Colonic mucosa (tissue), 4 donors: ENCODE data around the gene EDDM3A. TPM values are rescaled to one million over a fixed set of nuclear protein-coding genes. Genes with fewer than 3 reads are reported as not detected.

Experiments used
- DNase-seq: peaks from one replicate; pipeline ENCODE4 v3.0.0-alpha.2; 2020
- H3K27ac ChIP-seq: fragments of 200-600 bp; one replicate; pipeline ENCODE4 v1.8.0; 2021
- H3K27me3 ChIP-seq: fragments of 200-600 bp; one replicate; pipeline ENCODE4 v1.8.0; 2021
- H3K36me3 ChIP-seq: fragments of 200-600 bp; one replicate; pipeline ENCODE4 v1.8.0; 2021
- H3K4me1 ChIP-seq: fragments of 200-600 bp; one replicate; pipeline ENCODE4 v1.8.0; 2021; ENCODE audit warnings: mild to moderate bottlenecking
- H3K4me3 ChIP-seq: fragments of 200-600 bp; one replicate; pipeline ENCODE4 v1.8.0; 2021
- H3K9ac ChIP-seq, 2 donors: one replicate each; pipeline ENCODE4 v1.7.0; 2013; ENCODE audit warnings: control low read depth in 2 of 2, low read depth in 2 of 2, low read length in 2 of 2
- H3K9me3 ChIP-seq: fragments of 200-600 bp; one replicate; pipeline ENCODE4 v1.8.0; 2021
- intact Hi-C: fragments of 100-400 bp; cut with DNase I; formaldehyde crosslinking; loops from one replicate; pipeline ENCODE4 v1.14.1; 2022
- total RNA-seq, 2 donors: library from RNA; stranded (reverse); fragmentation: NEBNext Ultra II Directional in 1 of 2; extraction: Animal tissue kit (Norgen Biotek cat#: 25700) in 1 of 2; gene quantifications; one replicate each; pipeline ENCODE4 v1.2.1, GENCODE V29; 2021
- TF ChIP-seq, protein P1 (sequence below): fragments of 200-600 bp; IDR thresholded peaks from one replicate; pipeline ENCODE4 v1.8.0; 2022; ENCODE audit warnings: antibody characterized with exemption, mild to moderate bottlenecking
- donor health status: healthy.
- donor health status: DM: no; HTN: no; CAD: no.
- donor health status: DM: no; HTN: no; CAD: no.

Gene EDDM3A
- total RNA-seq, 2 donors from 2014 or later: not detected

DNA sequence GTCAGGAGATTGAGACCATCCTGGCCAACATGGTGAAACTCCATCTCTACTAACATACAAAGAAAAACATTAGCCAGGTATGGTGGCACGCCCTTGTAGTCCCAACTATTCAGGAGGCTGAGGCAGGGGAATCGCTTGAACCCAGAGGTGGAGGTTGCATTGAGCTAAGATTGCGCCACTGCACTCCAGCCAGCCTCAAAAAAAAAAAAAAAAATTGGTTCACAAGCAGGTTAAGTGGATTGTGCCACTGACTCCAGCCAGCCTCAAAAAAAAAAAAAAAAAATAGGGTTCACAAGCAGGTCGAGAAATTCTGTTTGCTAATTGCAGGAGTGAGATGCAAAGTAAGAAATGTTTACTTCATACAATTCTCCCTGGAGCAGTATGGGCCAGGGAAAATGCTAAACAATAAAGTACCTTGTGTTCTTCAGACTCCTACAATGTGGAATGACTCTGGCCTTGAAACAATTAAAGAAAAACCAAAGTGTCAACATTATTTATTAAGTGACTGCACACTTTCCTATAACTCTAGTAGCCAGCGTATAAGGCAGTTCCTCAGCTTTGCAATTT lies 28.7 kb downstream of the EDDM3A start:
- Histone ChIP-seq H3K4me1 (no peaks in the 10 kb centered on the region), H3K27ac (no peak overlapping the region), H3K9me3 (no peaks in the 10 kb centered on the region), H3K27me3 (no peaks in the 10 kb centered on the region), H3K36me3 (no peaks in the 10 kb centered on the region), H3K4me3 (no peak overlapping the region), H3K9ac (no peak overlapping the region)
- intact Hi-C loops: no loop called here
- TF ChIP-seq, protein P1, sequence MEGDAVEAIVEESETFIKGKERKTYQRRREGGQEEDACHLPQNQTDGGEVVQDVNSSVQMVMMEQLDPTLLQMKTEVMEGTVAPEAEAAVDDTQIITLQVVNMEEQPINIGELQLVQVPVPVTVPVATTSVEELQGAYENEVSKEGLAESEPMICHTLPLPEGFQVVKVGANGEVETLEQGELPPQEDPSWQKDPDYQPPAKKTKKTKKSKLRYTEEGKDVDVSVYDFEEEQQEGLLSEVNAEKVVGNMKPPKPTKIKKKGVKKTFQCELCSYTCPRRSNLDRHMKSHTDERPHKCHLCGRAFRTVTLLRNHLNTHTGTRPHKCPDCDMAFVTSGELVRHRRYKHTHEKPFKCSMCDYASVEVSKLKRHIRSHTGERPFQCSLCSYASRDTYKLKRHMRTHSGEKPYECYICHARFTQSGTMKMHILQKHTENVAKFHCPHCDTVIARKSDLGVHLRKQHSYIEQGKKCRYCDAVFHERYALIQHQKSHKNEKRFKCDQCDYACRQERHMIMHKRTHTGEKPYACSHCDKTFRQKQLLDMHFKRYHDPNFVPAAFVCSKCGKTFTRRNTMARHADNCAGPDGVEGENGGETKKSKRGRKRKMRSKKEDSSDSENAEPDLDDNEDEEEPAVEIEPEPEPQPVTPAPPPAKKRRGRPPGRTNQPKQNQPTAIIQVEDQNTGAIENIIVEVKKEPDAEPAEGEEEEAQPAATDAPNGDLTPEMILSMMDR: no peak
- DNase-seq: no peak

DNA sequence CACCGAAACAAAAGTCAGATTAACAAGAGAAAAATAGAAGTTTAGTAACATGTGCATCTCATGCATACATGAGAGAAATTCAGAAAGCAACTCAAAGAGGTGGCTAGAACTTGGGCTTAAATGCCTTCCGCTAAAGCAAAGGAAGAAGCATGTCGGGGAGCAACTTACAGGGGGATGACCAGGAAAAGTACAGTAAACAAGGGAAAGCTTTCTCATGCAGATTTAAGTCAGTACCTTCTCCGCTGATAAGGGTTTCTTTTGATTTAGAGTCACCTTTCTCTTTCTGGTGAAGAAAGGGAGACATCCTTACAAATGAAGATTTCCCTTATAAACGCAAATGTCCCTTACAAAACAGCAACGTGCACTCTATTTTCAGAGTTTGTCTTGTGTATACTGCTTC lies 29.4 kb downstream of the EDDM3A start:
- Histone ChIP-seq H3K36me3 (no peaks in the 10 kb centered on the region), H3K9me3 (no peaks in the 10 kb centered on the region), H3K27me3 (no peaks in the 10 kb centered on the region), H3K4me3 (no peak overlapping the region), H3K4me1 (no peaks in the 10 kb centered on the region), H3K27ac (no peak overlapping the region), H3K9ac (no peak overlapping the region)
- intact Hi-C loops: no loop called here
- no peak for DNase-seq
- TF ChIP-seq, protein P1: no peak

DNA sequence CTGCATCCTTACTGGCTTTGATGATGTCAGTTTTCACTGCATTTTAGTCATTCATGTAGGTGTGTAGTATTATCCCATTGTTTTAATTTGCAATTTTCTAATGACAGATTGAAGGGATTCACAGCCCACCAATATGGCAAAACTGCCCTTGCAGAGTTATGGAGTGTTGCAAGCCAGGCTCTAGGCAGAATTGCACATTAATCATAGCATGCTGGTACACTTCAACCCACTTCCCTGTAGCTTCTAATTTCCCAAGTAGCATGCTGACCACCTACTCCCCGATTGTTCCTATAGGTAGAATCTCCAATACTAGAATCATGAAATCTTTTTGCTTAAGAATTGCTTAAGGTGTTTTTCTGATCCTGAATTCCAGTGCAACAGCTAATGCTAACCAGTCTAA lies 30.2 kb downstream of the EDDM3A start:
- no peak overlapping the region for H3K27ac ChIP-seq
- H3K4me3 ChIP-seq: no peak overlapping the region
- H3K9ac ChIP-seq: no peak overlapping the region
- no peaks in the 10 kb centered on the region for H3K27me3 ChIP-seq
- no peaks in the 10 kb centered on the region for H3K4me1 ChIP-seq
- no peaks in the 10 kb centered on the region for H3K36me3 ChIP-seq
- TF ChIP-seq, protein P1: no peak
- intact Hi-C loops: no loop called here
- no peaks in the 10 kb centered on the region for H3K9me3 ChIP-seq
- DNase-seq: no peak

DNA sequence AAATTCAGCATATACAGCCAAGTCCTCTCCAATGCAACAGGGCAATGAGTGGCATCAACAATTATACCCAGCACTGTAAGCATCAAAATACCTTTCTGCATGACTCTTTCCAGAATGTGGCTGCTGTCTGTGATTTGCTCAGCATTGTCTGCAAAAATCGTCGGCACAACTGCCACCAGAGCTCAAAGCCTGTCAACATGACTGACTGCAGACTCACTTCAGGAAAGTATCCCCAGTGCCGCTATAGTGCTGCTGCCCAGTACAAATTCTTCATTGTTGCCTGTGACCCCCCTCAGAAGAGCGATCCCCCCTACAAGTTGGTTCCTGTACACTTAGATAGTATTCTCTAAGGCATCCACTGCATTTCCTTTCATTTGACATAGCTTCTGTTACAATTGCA lies 36.1 kb downstream of the EDDM3A start:
- Histone ChIP-seq H3K9me3 (no peaks in the 10 kb centered on the region), H3K4me3 (peak overlapping the region; percentile 10), H3K36me3 (no peaks in the 10 kb centered on the region), H3K4me1 (no peaks in the 10 kb centered on the region), H3K9ac (peak overlapping the region in 1 of 2 donors; percentile 72), H3K27me3 (no peaks in the 10 kb centered on the region), H3K27ac (peak overlapping the region; percentile 58)
- DNase-seq: no peak
- intact Hi-C loops: no loop called here
- TF ChIP-seq, protein P1: no peak

DNA sequence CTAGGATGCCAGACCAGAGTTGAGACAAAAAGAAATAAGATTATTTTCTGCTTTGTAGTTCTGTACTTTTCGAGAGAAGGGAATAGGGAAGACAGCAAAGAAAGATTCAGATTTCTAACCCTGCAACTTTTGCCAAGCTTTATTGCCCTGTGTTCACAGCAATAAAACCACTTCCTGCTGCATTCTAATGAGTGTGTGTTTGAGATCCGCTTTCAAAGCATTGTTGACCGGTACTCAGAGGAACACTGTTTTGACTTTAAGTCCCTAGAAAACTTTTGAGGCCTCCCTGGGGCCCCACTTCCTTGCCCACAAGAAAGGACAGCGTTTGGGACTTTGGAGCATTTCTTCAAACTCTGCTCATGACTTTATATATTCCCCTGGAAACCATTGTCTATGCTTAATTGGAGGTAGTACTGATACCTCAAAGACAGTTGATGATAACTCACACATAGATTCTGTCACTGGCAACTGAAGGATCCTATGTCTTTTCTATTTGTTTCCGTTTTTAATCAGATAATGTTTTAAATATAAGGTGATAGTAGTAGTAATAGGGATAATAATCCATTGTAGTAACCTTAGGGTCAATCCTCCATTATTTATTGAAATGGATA lies 36.7 kb downstream of the EDDM3A start:
- Histone ChIP-seq H3K9ac (peak overlapping the region in 1 of 2 donors; percentile 72), H3K9me3 (no peaks in the 10 kb centered on the region), H3K27me3 (no peaks in the 10 kb centered on the region), H3K4me1 (no peaks in the 10 kb centered on the region), H3K4me3 (peak overlapping the region; percentile 10), H3K27ac (peak overlapping the region; percentile 58), H3K36me3 (no peaks in the 10 kb centered on the region)
- DNase-seq: peak; percentile 52
- intact Hi-C loops: no loop called here
- TF ChIP-seq, protein P1: no peak
